Ascending aorta (tissue), 2 donors: Measurements from ENCODE around the gene ATP2B2. TPM values are rescaled to one million over a fixed set of nuclear protein-coding genes. Genes with fewer than 3 reads are reported as not detected.

Experiments used
- DNase-seq, 2 donors: peaks; one replicate each; pipeline ENCODE4 v3.0.0-alpha.2; 2019; ENCODE audit warnings: low spot score in 2 of 2
- H3K27ac ChIP-seq, 2 donors: fragments of 200-600 bp; sonication (generic); one replicate each; pipeline ENCODE4 v1.5.1; 2016 to 2017; ENCODE audit warnings: mild to moderate bottlenecking in 1 of 2
- H3K27me3 ChIP-seq: fragments of 200-600 bp; sonication (generic); one replicate; pipeline ENCODE4 v1.5.1; 2017
- H3K36me3 ChIP-seq, 2 donors: fragments of 200-600 bp; sonication (generic); one replicate each; pipeline ENCODE4 v1.5.1; 2016
- H3K4me1 ChIP-seq, 2 donors: fragments of 200-600 bp; sonication (generic); one replicate each; pipeline ENCODE4 v1.5.1; 2016 to 2017; ENCODE audit warnings: mild to moderate bottlenecking in 1 of 2
- H3K4me3 ChIP-seq, 2 donors: fragments of 200-600 bp; sonication (generic); one replicate each; pipeline ENCODE4 v1.5.1; 2016 to 2017; ENCODE audit warnings: mild to moderate bottlenecking in 1 of 2
- H3K9me3 ChIP-seq, 2 donors: fragments of 200-600 bp; sonication (generic); one replicate each; pipeline ENCODE4 v1.5.1; 2016
- CTCF ChIP-seq, 3 experiments: fragments of 200-600 bp in 2 of 3; fragments of 450-650 bp in 1 of 3; sonication (generic) in 2 of 3; IDR thresholded peaks; one replicate each; pipeline ENCODE4 v1.5.1; 2016 to 2019; ENCODE audit warnings: antibody characterized with exemption in 3 of 3, mild to moderate bottlenecking in 1 of 3, moderate library complexity in 1 of 3
- intact Hi-C: fragments of 100-400 bp; cut with DNase I; formaldehyde crosslinking; loops from one replicate; pipeline ENCODE4 v1.15.1; 2023
- total RNA-seq: library from RNA; depleted of rRNA; stranded (reverse); fragments of >200 nt; gene quantifications from one replicate; pipeline ENCODE4 v1.1.0, GENCODE V29; 2016

The ATP2B2 gene
- total RNA-seq, 1 donor from 2014 or later: not detected

GRCh38 chr3:10343526-10343925 lies 161.9 kb downstream of the ATP2B2 start:
- Histone ChIP-seq H3K27me3 (no peaks in the 10 kb centered on the region), H3K4me3 (no peak overlapping the region), H3K4me1 (no peaks in the 10 kb centered on the region), H3K36me3 (no peaks in the 10 kb centered on the region), H3K9me3 (no peaks in the 10 kb centered on the region), H3K27ac (no peak overlapping the region)
- intact Hi-C loops: no loop called here
- no peak for TF ChIP-seq CTCF (IDR thresholded peaks at IDR 0.05)
- DNase-seq: no peak

- H3K9me3 ChIP-seq: no peaks in the 10 kb centered on the region
- no peak overlapping the region for H3K4me3 ChIP-seq
- no peaks in the 10 kb centered on the region for H3K27me3 ChIP-seq
- no peaks in the 10 kb centered on the region for H3K36me3 ChIP-seq
- TF ChIP-seq CTCF (IDR thresholded peaks at IDR 0.05): no peak
- no peak for DNase-seq
- intact Hi-C loops: no loop called here
- no peak overlapping the region for H3K27ac ChIP-seq
- H3K4me1 ChIP-seq: no peaks in the 10 kb centered on the region
Measured at GRCh38 chr3:10342781-10343180, 162.6 kb downstream of the ATP2B2 start.

GRCh38 chr3:10341901-10342398 lies 163.4 kb downstream of the ATP2B2 start:
- Histone ChIP-seq H3K9me3 (no peaks in the 10 kb centered on the region), H3K27me3 (no peaks in the 10 kb centered on the region), H3K4me1 (no peaks in the 10 kb centered on the region), H3K4me3 (no peak overlapping the region), H3K27ac (no peak overlapping the region), H3K36me3 (no peaks in the 10 kb centered on the region)
- TF ChIP-seq CTCF (IDR thresholded peaks at IDR 0.05): no peak
- intact Hi-C loops: no loop called here
- no peak for DNase-seq

- intact Hi-C loops: no loop called here
- no peak for TF ChIP-seq CTCF (IDR thresholded peaks at IDR 0.05)
- Histone ChIP-seq H3K36me3 (no peaks in the 10 kb centered on the region), H3K4me3 (no peak overlapping the region), H3K27ac (no peak overlapping the region), H3K4me1 (no peaks in the 10 kb centered on the region), H3K27me3 (no peaks in the 10 kb centered on the region), H3K9me3 (no peaks in the 10 kb centered on the region)
- DNase-seq: no peak
Measured at GRCh38 chr3:10340476-10340875, 164.9 kb downstream of the ATP2B2 start.

- DNase-seq: no peak
- Histone ChIP-seq H3K4me1 (no peaks in the 10 kb centered on the region), H3K9me3 (no peaks in the 10 kb centered on the region), H3K4me3 (no peak overlapping the region), H3K27ac (no peak overlapping the region), H3K36me3 (no peaks in the 10 kb centered on the region), H3K27me3 (no peaks in the 10 kb centered on the region)
- intact Hi-C loops: no loop called here
- TF ChIP-seq CTCF (IDR thresholded peaks at IDR 0.05): no peak
Measured at GRCh38 chr3:10340046-10340445, 165.3 kb downstream of the ATP2B2 start.

- Histone ChIP-seq H3K27ac (no peak overlapping the region), H3K4me1 (no peaks in the 10 kb centered on the region), H3K27me3 (no peaks in the 10 kb centered on the region), H3K36me3 (no peaks in the 10 kb centered on the region), H3K9me3 (no peaks in the 10 kb centered on the region), H3K4me3 (no peak overlapping the region)
- no peak for DNase-seq
- no peak for TF ChIP-seq CTCF (IDR thresholded peaks at IDR 0.05)
- intact Hi-C loops: no loop called here
Measured at GRCh38 chr3:10339376-10339955, 165.9 kb downstream of the ATP2B2 start.
